Posterior cingulate gyrus (tissue), 11 donors: ENCODE results near the gene HMX3.
A peak's percentile ranks its signal among the peaks of the same experiment; 100 is the strongest.

Source experiments
- DNase-seq, 10 donors: peaks; one replicate each; pipeline versions ENCODE4 v3.0.0 to v3.0.0-alpha.2; 2020 to 2021; ENCODE audit warnings: mixed read lengths in 3 of 10
- intact Hi-C: fragments of 100-400 bp; cut with DNase I; formaldehyde crosslinking; loops from one replicate; pipeline ENCODE4 v1.15.1; 2023

Gene HMX3

DNA sequence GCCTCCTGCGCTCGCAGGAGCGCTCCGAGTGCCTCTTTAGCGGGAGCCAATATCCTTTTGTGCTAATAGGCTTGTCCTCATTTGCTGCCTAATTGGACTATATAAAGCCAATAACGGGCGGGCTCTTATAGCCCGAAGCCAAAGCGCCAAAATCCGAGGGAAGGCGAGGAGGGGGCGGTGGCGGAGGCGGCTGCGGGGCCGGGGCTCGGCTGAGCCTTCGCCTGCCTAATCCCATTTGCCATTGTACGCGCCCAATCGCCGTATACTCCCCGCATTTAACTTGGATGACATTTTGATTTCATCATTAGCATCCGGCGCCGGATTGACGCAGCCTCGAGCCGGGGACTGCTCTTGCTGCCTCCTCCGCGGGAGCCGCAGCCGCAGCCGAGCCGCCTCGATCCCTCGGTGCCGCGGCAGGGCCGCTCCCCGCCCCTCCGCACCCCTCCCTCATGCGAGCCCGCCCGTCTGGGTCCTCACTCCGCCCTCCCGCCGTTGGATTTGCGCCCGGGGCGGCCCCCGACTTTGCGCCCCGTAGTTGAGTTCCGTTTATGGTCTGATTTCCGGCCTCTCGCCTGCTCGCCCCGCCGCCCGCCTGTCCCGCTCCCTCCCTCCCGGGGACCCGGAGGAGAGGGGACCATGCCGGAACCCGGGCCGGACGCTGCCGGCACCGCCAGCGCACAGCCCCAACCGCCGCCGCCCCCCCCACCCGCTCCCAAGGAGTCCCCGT lies at the start of gene HMX3:
TSS of gene HMX3 (plus strand) at position 556 of the 727 bp plus-strand sequence. CDS start at position 637, 81 bp downstream.
- no peak for DNase-seq
- intact Hi-C loops: loop anchor here (10.0 kb wide), 1 partner anchor 169 kb away; no protein-coding TSS in a partner anchor

DNA sequence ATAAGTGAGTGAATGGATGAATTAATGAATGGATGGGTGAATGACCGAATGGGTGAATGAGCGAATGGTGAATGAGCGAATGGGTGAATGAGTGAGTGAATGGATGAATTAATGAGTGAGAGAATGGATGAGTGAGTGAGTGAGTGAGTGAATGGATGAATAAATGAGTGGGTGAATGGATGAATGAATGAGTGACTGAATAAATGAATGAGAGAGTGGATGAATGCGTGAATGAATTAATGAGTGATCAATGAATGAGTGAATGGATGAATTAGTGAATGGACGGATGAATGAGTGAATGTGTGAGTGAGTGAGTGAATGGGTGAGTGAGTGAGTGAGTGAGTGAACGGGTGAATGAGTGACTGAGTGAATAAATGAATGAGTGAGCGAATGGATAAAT lies 49.5 kb upstream of the HMX3 start:
- no peak for DNase-seq
- intact Hi-C loops: no loop called here

DNA sequence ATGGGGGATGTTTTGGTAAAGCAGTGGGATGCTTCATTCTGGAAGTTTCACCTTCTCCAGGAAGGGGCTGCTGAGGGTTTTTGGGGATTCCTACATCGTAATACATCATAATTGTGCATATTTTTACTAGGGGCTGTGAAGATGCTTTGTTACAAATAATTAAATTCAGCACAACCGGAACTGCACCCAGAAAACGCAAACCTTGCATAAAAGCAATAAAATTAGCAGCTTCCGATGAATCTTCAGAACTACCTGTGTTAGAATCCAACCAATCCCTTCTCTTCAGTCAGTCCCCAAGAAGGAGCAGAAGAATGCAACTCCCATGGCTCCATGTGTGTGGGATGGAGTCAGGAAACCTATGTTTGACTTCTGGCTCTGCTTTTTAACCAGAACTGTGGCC lies 48.4 kb upstream of the HMX3 start:
- intact Hi-C loops: no loop called here
- no peak for DNase-seq

DNA sequence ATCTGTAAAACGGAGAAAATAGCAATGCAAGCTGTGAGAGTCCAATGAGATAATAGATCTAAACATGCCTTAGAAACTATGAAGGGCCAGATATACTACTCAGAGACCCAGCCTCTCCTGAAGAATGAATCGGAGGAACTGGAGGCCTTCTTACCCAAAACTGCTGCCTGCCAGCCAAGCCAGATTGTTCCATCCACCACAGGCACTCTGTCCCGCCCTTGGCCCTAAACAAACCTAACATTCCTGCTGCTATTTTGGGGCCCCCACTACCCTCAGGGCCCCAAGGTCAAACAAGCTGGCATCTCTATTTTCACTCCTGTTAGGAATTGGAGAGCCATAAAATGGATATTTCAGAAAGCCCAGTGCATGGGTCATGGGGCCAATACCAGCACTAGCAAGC lies 48.0 kb upstream of the HMX3 start:
- intact Hi-C loops: no loop called here
- DNase-seq: peak in 1 of 10 donors; percentile 58

DNA sequence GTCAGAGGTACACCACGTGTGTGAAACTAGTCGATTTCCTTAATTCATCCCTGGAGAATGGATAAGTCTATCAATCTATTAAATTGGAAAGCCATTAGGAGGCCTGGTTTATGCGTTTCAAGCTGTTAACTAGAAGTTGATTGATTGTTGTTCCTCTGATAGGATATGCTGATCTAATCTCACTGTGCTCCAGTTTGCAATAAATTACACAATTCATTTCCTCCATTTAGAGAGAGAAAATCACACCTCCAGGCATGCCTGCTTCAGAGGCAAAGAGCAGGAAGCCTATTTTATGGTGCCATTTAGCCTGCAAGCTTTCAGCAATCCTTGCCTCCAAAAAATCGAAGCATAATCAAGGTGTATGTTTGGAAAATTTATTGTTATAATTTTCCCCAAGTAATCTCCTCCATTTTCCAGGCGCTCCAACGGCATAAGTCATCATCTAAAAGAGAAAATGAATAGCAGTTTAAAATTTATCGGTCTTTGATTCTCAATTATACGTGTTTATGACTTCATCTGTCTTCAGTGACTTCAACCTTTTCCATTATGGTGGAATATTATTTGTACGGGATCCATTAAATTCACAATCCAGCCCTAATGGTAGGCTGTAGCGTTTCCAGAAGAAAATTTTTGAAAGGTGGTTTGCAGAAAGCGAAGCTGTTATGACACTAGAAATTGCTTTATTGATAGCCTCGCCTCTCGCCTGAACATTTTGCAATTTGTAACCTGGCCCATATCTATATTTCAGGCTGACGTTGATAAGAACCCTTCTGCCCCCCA lies 42.9 kb upstream of the HMX3 start:
- no peak for DNase-seq
- intact Hi-C loops: no loop called here

DNA sequence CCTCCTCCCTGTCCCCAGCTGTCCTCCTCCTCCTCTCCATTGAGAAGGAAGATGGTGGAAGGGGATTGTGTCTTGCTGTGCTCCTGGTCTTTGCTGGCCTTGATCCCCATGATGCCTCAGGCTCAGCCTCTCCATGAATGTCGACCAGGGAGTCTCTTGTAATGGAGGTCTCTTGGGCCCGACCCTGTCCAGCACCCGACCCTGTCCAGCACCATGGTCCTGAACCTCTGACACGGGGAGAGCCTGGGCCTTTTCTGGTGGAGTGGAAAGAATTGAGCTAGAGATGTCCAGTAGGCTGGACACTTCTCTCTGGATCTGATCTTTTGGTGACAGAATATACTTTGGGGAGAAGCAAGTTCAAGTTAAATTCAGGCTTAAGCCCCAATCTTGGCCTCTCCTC lies 42.3 kb upstream of the HMX3 start:
- intact Hi-C loops: no loop called here
- no peak for DNase-seq

DNA sequence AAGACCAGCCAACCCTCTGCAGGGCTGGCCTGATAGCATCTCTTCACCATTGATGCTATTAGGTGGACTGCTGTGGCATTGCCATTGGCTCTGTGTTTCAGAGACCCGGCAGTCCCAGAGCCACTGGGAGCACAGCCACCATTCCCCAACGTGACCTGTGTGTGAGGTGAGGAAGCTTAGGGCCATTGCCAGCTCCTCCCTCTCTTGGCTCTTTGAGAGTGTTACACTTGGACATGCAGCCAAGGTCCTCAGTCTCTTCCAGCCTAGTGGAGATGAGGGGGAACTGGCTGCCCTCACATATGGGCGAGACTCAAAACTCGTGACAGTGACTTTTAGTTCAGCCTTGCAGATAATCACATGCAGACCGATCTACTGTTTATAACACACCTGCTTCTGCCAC lies 39.3 kb upstream of the HMX3 start:
- intact Hi-C loops: no loop called here

DNA sequence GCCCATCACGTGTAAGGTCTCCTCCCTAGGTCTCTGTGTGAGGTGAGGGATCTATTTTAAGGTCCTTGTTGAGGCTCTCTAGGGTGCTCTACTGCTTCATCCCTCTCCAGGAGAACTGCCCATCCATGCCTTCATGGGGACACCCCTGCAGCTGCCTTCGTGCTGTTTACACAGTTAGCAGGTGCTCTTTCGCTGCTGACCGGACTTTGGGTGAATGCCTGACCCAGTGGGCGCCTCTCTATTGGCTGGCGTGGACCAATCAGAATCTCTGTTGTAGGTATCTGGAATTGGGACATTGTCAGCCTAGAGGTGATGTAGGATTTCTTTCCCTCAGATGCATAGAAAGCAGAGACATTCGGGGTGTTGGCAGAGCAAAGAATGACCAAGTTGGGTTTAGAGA lies 38.7 kb upstream of the HMX3 start:
- intact Hi-C loops: no loop called here
- DNase-seq: peak in 1 of 10 donors; percentile 63

More for the DNA sequence above, 39.3 kb upstream of the HMX3 start:
- DNase-seq: no peak

DNA sequence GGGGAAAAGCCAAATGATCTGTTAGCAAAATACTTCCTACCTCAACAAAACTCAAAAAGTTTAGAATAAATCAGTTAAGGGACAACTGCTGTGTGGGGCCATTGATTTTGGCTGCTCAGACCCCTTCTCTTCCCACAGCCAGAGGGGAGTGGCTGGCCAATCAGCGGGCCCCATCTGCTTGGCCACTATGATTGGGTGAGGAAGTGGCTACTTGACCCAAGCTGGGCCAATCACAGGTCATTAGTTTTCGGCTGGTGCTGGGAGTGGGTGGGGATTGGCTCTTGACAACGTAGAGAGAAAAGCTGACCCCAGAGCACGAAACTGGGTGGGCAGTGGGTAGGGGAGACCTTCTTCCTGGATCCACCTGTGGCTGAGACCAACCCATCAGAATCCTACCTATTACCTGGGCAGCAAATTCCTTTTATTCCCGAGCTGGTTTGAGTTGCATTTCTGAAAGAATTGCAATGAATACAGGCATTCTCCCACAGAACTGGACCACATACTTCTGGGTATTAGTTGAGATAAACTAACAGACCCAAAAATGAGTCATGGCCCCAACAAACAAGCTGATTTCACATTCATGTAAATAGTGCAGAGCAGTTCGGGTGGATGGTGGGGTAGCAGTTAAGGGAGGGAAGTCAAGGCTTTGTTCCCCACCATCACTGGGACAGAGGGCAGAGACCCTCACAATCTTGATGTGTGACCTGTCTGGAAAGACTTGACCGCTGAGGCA lies 35.6 kb upstream of the HMX3 start:
- no peak for DNase-seq
- intact Hi-C loops: no loop called here

DNA sequence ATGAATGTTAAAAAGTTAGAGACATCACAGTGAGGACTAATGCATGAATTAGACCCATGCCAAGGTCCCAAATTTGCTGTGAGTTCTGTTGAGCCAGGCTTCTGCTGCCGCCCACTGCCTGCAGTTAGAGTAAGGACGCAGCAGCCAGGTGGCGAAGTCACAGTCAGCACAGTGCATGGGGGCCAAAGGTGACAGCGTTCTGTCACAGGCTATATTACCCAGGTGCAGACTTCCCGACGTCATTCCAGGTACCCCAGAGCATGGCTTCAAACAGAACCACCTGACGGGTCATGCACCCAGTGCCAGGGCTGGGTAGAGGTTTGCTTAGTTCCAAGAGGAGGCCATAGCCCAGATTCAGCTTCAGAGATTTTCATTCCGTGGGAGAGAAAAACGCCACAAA lies 33.9 kb upstream of the HMX3 start:
- intact Hi-C loops: no loop called here

DNA sequence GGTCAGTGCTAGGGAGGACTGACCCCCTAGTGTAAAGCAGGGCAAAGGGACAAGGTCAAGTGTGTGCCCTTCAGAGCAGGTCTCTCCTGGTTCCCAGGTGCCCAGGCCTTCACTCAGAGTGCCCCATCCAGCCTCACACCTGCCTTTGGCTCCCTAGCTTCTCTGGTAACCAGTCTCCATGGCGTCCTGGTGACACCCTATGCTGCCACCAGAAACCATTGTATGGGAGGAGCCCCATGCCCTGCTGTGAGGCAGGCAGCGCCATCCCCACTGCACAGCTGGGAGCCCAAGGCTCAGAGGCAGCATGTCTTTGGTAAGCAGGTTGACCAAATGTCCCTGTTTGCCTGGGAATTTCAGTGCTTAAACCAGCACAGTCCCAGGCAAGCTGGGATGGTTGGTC lies 33.1 kb upstream of the HMX3 start:
- DNase-seq: no peak
- intact Hi-C loops: no loop called here

More for the DNA sequence above, 33.9 kb upstream of the HMX3 start:
- DNase-seq: no peak

DNA sequence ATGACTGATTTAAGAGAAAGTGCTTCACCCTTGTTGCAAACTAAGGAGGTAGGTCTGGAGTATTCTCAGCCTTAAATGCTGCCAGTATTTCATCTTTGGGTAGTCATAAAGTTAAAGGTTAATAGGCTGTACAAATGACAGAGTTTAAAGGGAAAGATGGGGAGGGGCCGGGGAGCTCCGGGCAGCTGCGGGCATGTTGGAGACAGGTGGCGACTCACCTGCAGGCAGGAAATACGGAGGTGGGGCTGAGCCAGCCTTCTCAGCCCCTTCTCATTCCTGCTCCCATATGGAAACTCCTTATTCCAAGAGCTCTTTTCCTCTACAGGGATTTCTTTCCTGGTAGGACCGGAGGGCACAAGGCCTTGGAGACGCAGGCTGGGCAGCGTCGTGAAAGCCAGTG lies 31.8 kb upstream of the HMX3 start:
- intact Hi-C loops: no loop called here
- no peak for DNase-seq

DNA sequence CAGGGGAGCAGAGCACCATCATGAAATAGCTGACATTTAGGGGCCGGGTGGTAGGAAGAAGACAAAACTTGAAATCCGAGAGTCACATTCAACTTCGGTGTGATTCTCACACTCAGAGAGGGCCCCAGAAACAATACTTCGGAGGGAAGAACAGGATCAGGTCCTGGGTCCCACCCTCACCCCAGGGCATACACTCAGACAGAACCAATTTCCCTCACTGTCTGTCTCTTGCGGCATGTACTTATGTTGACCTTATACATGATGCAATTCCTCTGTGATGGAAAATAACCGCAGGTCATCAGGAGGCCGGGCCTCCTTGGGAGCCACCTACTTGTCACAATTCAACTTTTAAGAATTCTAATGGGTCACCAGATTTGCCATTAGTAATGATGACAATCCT lies 26.3 kb upstream of the HMX3 start:
- intact Hi-C loops: no loop called here

DNA sequence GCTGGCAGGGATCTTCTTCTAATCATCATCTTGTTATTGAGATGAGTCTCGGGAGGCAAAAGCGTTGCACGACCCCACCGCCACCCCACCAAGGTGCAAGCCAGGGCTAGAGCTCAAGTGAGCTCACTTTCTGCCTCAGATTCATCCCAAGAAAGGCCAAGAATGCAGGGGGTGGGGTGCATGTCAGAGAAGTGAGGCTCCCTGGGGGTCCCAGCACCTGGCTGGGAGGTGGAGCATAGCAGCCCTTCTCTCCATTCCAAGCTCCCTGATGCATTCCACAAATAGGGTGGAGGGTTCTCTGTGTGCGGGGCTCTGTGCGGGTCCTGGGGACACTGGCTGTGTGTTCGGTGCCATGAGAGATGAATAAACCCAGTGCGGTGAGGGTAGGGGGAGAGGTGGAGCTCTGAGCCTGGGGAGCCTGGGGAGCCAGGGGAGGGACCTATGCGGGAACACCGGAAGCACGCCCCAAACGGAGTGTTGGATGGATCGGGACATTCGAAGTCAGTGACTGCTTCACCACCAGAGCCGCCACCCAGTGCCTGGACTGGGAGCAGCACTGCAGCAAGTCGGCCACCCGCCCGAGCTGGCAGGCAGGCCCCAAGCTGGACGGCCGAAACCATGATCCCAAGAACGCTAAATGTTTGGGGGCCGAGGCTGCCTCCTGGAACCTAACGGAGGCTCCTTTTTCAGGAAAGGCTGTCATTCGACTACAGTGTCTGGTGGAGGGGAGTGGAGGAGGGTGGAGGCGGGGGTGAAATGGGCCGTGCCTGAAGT lies 17.9 kb upstream of the HMX3 start:
- intact Hi-C loops: no loop called here
- DNase-seq: peak in 5 of 10 donors; percentile 21 to 90 (median 49)

More for the DNA sequence above, 26.3 kb upstream of the HMX3 start:
- no peak for DNase-seq

DNA sequence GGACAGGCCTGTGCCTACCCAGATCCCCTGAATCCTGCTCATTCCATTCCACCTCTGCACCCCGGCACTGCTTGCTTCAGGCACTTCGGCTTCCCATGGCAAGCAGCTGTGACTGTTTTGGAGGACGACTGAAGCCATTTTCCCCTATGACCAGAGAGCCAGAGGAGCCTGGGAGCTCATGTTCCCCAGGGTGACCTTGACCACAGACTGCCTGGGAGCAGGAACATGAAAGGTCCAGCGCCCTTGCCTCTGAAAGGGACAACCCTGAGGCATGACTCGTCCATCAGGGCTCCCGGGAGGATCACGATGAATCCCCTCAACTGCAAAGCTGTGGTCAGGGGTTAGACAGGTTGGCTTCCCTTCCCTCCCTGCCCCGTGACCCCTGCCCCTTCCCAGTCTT lies 16.7 kb upstream of the HMX3 start:
- no peak for DNase-seq
- intact Hi-C loops: no loop called here

DNA sequence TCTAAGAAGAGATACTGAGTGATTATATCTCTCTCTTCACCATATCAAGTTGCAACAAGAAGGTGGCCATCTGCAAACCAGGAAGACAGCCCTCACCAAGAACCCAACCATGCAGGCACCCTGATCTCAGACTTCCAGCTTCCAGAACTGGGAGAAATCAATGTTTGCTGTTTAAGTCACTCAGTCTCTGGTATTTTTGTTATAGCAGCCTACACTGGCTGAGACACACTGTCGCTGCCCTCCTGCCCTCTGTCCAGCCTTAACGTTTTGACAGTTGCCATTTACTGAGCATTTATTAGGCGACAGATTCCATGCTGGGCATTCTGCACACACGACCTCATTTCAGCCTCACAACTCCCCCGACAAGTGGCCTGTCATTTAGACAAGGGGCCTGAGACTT lies 9.5 kb upstream of the HMX3 start:
- no peak for DNase-seq
- intact Hi-C loops: no loop called here

DNA sequence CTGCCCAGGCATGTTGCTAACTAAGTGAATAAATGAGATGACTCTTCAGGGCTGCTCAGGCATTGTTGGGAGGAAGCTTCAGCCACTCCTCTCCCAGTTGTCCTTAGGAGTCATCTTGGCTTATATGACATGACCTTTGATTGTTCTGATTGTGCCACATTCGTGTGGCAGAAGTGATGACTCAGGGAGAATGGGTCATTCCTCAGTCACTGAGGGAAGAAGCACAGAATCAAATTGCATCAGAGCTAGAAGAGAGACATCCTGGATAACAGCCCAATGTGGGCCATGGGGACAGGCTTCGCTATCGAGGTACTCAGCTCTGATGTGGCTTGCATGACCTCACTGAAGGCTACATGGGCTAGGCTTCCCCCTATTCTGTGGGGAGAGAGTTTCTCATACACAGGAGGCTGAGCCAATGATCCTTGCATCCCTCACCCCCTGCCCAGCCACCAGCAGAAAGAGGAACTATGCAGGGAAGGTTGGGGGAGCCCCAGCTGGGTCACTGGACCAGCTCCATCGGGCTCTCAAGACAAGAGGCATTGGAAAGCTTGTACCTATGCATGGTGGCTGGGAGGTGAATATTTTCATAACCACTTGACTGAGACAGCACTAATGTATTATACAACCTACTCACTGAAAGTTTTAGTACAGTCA lies 6.0 kb upstream of the HMX3 start:
- intact Hi-C loops: loop anchor here (10.0 kb wide), 1 partner anchor 175 kb away; no protein-coding TSS in a partner anchor

DNA sequence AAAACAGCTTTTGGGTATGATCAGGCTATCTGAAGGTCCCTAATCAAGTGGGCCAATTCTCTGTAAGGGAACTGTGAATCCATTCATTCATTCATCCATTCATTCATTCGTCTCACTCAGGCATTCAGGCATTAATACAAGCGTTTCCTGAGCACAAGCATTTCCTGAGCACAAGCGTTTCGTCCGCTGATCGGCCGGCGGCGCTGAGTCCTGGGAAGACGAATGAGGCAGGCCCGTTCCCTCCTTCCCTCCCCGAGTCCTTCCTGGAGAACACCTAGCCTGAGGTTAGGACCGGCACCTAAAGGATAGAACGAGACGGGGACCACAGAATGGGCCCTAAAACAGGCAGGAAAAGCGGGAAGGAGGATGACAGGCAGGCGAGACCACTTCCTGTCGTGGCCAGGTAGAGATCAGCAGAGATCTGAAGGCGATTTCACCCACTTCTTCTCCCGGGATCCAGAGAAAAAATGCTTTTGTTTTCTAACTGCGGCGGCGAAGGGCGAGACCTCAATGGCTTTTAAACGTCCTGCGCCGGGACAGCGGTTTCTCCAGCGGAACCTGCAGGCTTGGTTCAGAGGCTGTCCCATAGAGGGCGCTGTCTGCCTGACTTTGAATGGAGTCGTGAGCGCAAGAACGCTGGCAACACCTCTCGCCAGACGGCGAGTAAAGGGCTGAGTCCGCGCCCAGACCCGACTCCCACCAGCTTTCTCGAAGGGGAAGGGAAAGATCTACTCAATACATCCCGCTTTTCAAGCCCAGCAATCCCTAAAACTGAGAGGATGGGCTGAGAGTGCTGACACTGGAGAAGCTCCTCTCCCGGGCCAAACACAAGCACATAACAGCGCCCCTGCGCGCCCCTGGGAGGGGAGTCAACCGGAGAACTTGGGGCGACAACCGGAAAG lies 2.9 kb upstream of the HMX3 start:
- DNase-seq: peak; percentile 56 to 96 (median 86)
- intact Hi-C loops: loop anchor here (1.0 to 10.0 kb wide), 4 partner anchors 90 to 426 kb away; no protein-coding TSS in a partner anchor

More for the DNA sequence above, 6.0 kb upstream of the HMX3 start:
- no peak for DNase-seq
